ENCODE measurements around the gene ADNP2. TPM values are rescaled to one million over a fixed set of nuclear protein-coding genes. Genes with fewer than 3 reads are reported as not detected.
A peak's percentile ranks its signal among the peaks of the same experiment; 100 is the strongest.

ADNP2 gene
- total and polyA plus RNA-seq, 2 of the 13 experiments (the other 11 are each of a cell fraction or from before 2014, with no cell fraction given), result 10.8 to 25.5 TPM

- Histone ChIP-seq H4K20me1 (ENCODE audit: insufficient read depth, low read length) (peaks cover 48% of the 10 kb centered on the region), H3K27me3 (ENCODE audit: control insufficient read depth in 1 of 2, insufficient read depth in 2 of 2, low read length in 2 of 2) (no peaks in the 10 kb centered on the region), H3K9ac (ENCODE audit: insufficient read depth, low read depth, low read length) (peak overlapping the region; percentile 86), H3K4me1 (ENCODE audit: insufficient read depth, low read length) (peaks cover 88% of the 10 kb centered on the region), H3K79me2 (ENCODE audit: insufficient read depth, low read length) (peaks cover 52% of the 10 kb centered on the region), H3K4me2 (ENCODE audit: low read depth, low read length) (peak overlapping the region; percentile 86), H3K27ac (ENCODE audit: extremely low read length, insufficient read depth, low read length) (peak overlapping the region; percentile 18), H2AFZ (ENCODE audit: low read length) (no peak overlapping the region), H3K36me3 (replicated peaks in 1 of 2; ENCODE audit: control insufficient read depth in 1 of 2, insufficient read depth in 2 of 2, low read length in 2 of 2) (no peaks in the 10 kb centered on the region; a peak in 1 of 5 replicates), H3K9me3 (ENCODE audit: low read length) (no peaks in the 10 kb centered on the region), H3K4me3 (replicated peaks in 1 of 3; ENCODE audit: insufficient read depth in 1 of 3, low read depth in 2 of 3, low read length in 3 of 3) (peak overlapping the region; percentile 79 to 96 (median 88))
- 1% methylated on average over 32 of the region's 34 CpGs for WGBS (ENCODE audit: low lambda C conversion rate)
- in situ Hi-C loops (cut with HindIII; ENCODE audit: extremely low pct_ligation_motif_present, low pct_unique_long_range_greater_than_20kb), result loop anchor here (10.0 kb wide), 1 partner anchor 175 kb away; no protein-coding TSS in a partner anchor
- BruUV-seq (replicated peaks), result no TSS peak
- intact Hi-C loops (cut with micrococcal nuclease; ENCODE audit: unreplicated experiment), result no loop called here
- POLR2A ChIA-PET, result interaction anchor here (0.6 to 1.0 kb wide), 2 partner anchors 76 to 152 kb away, joined by 3 to 5 read pairs; partner anchors contain the start of gene RBFA
- FAIRE-seq (no peak), ATAC-seq (no peak), DNase-seq (ENCODE audit: low spot score) (no peak)
- CTCF ChIA-PET (ENCODE audit: low intra/inter-chr PET ratio, low total read pairs), result no interaction called here
- TF ChIP-seq NRL (CRISPR knock-in tag; IDR thresholded peaks at IDR 0.05; ENCODE audit: borderline replicate concordance) (no peak), BHLHE40 (IDR thresholded peaks at IDR 0.05; ENCODE audit: low read length) (peak; percentile 20; the same call in 1 of the 2 replicates), TFAP4 (IDR thresholded peaks at IDR 0.05; ENCODE audit: borderline replicate concordance, low read depth) (peak; percentile 12; the same call in 1 of the 2 replicates), NR2F6 (IDR thresholded peaks at IDR 0.05) (no peak), NR2F6 (CRISPR knock-in tag; IDR thresholded peaks at IDR 0.05) (no peak), MAX (IDR thresholded peaks at IDR 0.05) (peak; percentile 21; the same call in 1 of the 2 replicates), ZNF18 (CRISPR knock-in tag; IDR thresholded peaks at IDR 0.05; ENCODE audit: insufficient replicate concordance) (no peak), HNRNPK (IDR thresholded peaks at IDR 0.05; ENCODE audit: low read depth, low read length, poor library complexity, severe bottlenecking) (peak; percentile 64)
These were observed 615 bp downstream of the ADNP2 start for GRCh38 chr18:80109676-80110078.
